BE2C (cell line): Measurements from ENCODE around the gene TSHZ1.
"Not testable (repeated sequence)": the region's sequence is repeated elsewhere in the genome, so short reads cannot be mapped to it uniquely, and the experiment has no call there.

ENCODE experiments used
- DNase-seq: peaks from one replicate; pipeline ENCODE4 v3.0.0-alpha.2; 2020
- H3K27me3 ChIP-seq: fragments of 250-450 bp; sonication (Bioruptor Pico); 2 replicates; pipeline ENCODE4 v1.5.1; 2020; ENCODE audit warnings: mild to moderate bottlenecking
- H3K36me3 ChIP-seq: fragments of 250-450 bp; sonication (Bioruptor Pico); 2 replicates; pipeline ENCODE4 v1.5.1; 2020; ENCODE audit warnings: mild to moderate bottlenecking
- H3K4me1 ChIP-seq: fragments of 250-450 bp; sonication (Bioruptor Pico); 2 replicates; pipeline ENCODE4 v1.5.1; 2020
- H3K4me3 ChIP-seq: 2 replicates; pipeline ENCODE4 v1.5.1; 2011; ENCODE audit warnings: low read depth, low read length
- H3K9me3 ChIP-seq: fragments of 250-450 bp; sonication (Bioruptor Pico); 2 replicates; pipeline ENCODE4 v1.5.1; 2020
- TF ChIP-seq, protein P1 (sequence below): IDR thresholded peaks from 2 replicates; pipeline ENCODE4 v1.5.1; 2012; ENCODE audit warnings: mild to moderate bottlenecking, low read depth, low read length

The TSHZ1 gene

DNA sequence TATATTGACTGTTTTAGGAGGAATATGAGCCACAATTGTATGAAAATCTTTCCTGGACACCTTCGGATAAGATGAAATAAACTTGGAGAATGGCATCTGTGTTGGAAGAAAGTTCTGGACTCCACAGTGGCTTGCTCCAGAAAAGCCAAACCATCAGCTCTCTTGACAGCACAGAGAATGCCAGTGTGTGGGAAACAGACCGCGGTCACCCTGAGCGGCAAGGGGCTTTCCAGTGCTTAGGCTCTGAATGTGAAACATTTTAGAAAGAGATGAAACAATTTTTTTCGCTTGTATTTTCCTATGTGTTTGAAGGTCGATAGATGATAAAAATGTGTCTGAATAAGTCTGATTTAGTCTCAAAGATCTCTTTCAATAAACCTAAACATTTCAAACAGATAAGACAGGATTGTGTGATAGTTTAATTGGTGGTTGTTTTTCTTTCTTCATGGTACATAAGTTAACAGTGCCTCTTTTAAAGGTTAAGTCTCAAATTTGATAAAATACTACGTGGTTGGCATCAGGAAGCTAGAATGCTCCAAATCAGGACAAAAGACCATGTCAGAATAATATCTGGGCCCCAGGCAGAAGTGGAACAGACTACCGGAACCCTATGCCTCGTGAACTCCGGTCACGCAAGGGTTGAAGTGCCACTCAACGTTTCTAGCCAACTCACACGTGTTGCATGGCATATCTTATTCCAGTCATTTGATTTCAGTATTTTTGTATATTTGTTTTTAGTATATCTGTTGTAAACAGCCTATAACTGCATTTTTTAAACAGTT, 30.6 kb upstream of the TSHZ1 start:
- H3K4me3 ChIP-seq, result no peak overlapping the region
- no peaks in the 10 kb centered on the region for H3K9me3 ChIP-seq
- no peak for DNase-seq
- no peaks in the 10 kb centered on the region for H3K4me1 ChIP-seq
- H3K36me3 ChIP-seq, result no peaks in the 10 kb centered on the region
- no peaks in the 10 kb centered on the region for H3K27me3 ChIP-seq
- TF ChIP-seq, protein P1, sequence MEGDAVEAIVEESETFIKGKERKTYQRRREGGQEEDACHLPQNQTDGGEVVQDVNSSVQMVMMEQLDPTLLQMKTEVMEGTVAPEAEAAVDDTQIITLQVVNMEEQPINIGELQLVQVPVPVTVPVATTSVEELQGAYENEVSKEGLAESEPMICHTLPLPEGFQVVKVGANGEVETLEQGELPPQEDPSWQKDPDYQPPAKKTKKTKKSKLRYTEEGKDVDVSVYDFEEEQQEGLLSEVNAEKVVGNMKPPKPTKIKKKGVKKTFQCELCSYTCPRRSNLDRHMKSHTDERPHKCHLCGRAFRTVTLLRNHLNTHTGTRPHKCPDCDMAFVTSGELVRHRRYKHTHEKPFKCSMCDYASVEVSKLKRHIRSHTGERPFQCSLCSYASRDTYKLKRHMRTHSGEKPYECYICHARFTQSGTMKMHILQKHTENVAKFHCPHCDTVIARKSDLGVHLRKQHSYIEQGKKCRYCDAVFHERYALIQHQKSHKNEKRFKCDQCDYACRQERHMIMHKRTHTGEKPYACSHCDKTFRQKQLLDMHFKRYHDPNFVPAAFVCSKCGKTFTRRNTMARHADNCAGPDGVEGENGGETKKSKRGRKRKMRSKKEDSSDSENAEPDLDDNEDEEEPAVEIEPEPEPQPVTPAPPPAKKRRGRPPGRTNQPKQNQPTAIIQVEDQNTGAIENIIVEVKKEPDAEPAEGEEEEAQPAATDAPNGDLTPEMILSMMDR, result no peak

GRCh38 chr18:75183524-75183923, 27.1 kb upstream of the TSHZ1 start:
- Histone ChIP-seq H3K27me3 (no peaks in the 10 kb centered on the region), H3K4me1 (no peaks in the 10 kb centered on the region), H3K4me3 (no peak overlapping the region), H3K9me3 (no peaks in the 10 kb centered on the region), H3K36me3 (no peaks in the 10 kb centered on the region)
- TF ChIP-seq, protein P1, result no peak
- DNase-seq, result no peak

GRCh38 chr18:75183973-75184493, 26.6 kb upstream of the TSHZ1 start:
- Histone ChIP-seq H3K36me3 (no peaks in the 10 kb centered on the region), H3K9me3 (no peaks in the 10 kb centered on the region), H3K27me3 (no peaks in the 10 kb centered on the region), H3K4me3 (no peak overlapping the region), H3K4me1 (no peaks in the 10 kb centered on the region)
- DNase-seq, result no peak
- TF ChIP-seq, protein P1, result no peak

GRCh38 chr18:75185460-75185859, 25.1 kb upstream of the TSHZ1 start:
- H3K4me1 ChIP-seq, result no peaks in the 10 kb centered on the region
- DNase-seq, result no peak
- no peaks in the 10 kb centered on the region for H3K9me3 ChIP-seq
- TF ChIP-seq, protein P1, result no peak
- no peaks in the 10 kb centered on the region for H3K36me3 ChIP-seq
- H3K27me3 ChIP-seq, result no peaks in the 10 kb centered on the region
- H3K4me3 ChIP-seq, result no peak overlapping the region

GRCh38 chr18:75187702-75188101, 22.9 kb upstream of the TSHZ1 start:
- not testable (repeated sequence) for DNase-seq, H3K36me3 ChIP-seq, H3K4me1 ChIP-seq, H3K9me3 ChIP-seq, H3K27me3 ChIP-seq, H3K4me3 ChIP-seq

DNA sequence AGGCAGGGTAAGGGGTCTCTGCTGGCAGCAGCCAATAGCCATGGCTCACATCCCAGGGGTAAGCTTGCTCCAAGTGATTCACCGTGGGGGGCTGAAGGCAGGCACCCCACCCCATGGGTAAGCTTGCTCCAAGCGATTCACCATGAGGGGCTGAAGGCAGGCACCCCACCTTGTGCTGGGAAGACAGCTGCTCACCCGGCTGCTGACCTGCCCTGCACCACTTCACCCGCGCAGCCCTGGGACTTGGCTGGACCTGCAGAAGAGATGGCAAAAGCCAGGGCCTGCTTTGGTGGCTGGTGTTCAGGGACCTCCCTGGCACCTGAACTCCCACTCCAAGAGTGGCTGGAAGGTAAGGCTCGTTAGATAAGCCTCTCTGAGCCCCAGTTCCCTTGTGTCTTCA, 20.9 kb upstream of the TSHZ1 start:
- TF ChIP-seq, protein P1, result no peak
- Histone ChIP-seq H3K4me1 (no peaks in the 10 kb centered on the region), H3K36me3 (no peaks in the 10 kb centered on the region), H3K4me3 (no peak overlapping the region), H3K27me3 (no peaks in the 10 kb centered on the region), H3K9me3 (no peaks in the 10 kb centered on the region)
- no peak for DNase-seq
